IMR-90 (cell line): ENCODE measurements around the gene TNRC18.
"Not testable (repeated sequence)": the region's sequence is repeated elsewhere in the genome, so short reads cannot be mapped to it uniquely, and the experiment has no call there.

ENCODE experiments used
- CHD1 ChIP-seq: IDR thresholded peaks from 2 replicates; pipeline ENCODE4 v1.6.1; 2012; ENCODE audit warnings: low read depth, low read length, improper control_type of control experiment
- CTCF ChIP-seq: conservative IDR thresholded peaks from 2 replicates; pipeline ENCODE4 v1.5.1; 2012; ENCODE audit warnings: mild to moderate bottlenecking, low read depth, low read length, improper control_type of control experiment
- ELK1 ChIP-seq: fragments of 150-350 bp; IDR thresholded peaks from 2 replicates; pipeline ENCODE4 v1.6.1; 2016; ENCODE audit warnings: low read depth, mild to moderate bottlenecking, low read length, moderate library complexity, borderline replicate concordance
- MXI1 ChIP-seq: IDR thresholded peaks from 2 replicates; pipeline ENCODE4 v1.6.1; 2012; ENCODE audit warnings: low read depth, mild to moderate bottlenecking, low read length, moderate library complexity, borderline replicate concordance
- NFE2L2 ChIP-seq: fragments of 150-350 bp; IDR thresholded peaks from 2 replicates; pipeline ENCODE4 v1.6.1; 2016; ENCODE audit warnings: low read depth, mild to moderate bottlenecking, low read length
- POLR2A ChIP-seq: IDR thresholded peaks from 2 replicates; pipeline ENCODE4 v1.6.1; 2012; ENCODE audit warnings: mild to moderate bottlenecking, low read depth, low read length
- RAD21 ChIP-seq: IDR thresholded peaks from 2 replicates; pipeline ENCODE4 v1.6.1; 2012; ENCODE audit warnings: low read length, improper control_type of control experiment
- RCOR1 ChIP-seq: IDR thresholded peaks from 2 replicates; pipeline ENCODE4 v1.6.1; 2012; ENCODE audit warnings: mild to moderate bottlenecking, low read length, improper control_type of control experiment; ENCODE audit not compliant: insufficient replicate concordance
- RFX5 ChIP-seq: IDR thresholded peaks from 2 replicates; pipeline ENCODE4 v1.8.0; 2012; ENCODE audit warnings: low read depth, mild to moderate bottlenecking, low read length, moderate library complexity
- SMC3 ChIP-seq: fragments of 150-350 bp; IDR thresholded peaks from 2 replicates; pipeline ENCODE4 v1.6.1; 2016; ENCODE audit warnings: low read depth, mild to moderate bottlenecking, antibody characterized with exemption, low read length, moderate library complexity
- TF ChIP-seq, protein P1 (sequence below): fragments of 150-350 bp; IDR thresholded peaks from 2 replicates; pipeline ENCODE4 v1.6.1; 2017; ENCODE audit warnings: mild to moderate bottlenecking, antibody characterized with exemption, low read length, low read depth

DNA sequence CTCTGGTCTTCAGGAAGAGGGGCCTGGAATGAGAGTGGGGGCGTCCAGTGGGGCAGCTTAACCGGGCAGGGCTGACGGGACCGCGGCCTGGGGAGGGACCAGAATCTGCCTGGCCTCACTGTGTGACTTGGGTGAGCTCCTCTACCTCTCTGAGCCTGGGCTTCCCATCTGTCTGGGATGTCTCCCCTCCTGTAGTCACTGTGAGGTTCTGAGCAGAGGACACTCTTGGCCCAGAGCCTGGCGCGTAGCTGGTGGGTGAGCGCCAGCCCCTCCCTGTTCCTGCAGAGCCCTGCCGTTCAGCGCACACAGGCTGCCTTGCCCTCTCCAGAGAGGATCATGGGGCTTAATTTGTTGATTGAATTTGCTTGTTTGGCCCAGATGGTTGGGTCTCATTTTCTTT lies 148.1 kb downstream of the TNRC18 start:
- not testable (repeated sequence) for TF ChIP-seq RAD21, CTCF, SMC3, RCOR1, ELK1, POLR2A, RFX5, CHD1, NFE2L2, MXI1
- TF ChIP-seq, protein P1, sequence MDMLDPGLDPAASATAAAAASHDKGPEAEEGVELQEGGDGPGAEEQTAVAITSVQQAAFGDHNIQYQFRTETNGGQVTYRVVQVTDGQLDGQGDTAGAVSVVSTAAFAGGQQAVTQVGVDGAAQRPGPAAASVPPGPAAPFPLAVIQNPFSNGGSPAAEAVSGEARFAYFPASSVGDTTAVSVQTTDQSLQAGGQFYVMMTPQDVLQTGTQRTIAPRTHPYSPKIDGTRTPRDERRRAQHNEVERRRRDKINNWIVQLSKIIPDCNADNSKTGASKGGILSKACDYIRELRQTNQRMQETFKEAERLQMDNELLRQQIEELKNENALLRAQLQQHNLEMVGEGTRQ = not testable (repeated sequence)
